ENCODE measurements around the gene TOMM40L.

TOMM40L gene

GRCh38 chr1:161258439-161259344 lies 32.8 kb downstream of the TOMM40L start, which contains the start of gene PCP4L1:
TSS of gene PCP4L1 (plus strand) at chr1:161258745. CDS start at chr1:161258975, 230 bp downstream.
- no peak for TF ChIP-seq SIN3A (IDR thresholded peaks at IDR 0.05; ENCODE audit: borderline replicate concordance, insufficient read depth, low read length)

DNA sequence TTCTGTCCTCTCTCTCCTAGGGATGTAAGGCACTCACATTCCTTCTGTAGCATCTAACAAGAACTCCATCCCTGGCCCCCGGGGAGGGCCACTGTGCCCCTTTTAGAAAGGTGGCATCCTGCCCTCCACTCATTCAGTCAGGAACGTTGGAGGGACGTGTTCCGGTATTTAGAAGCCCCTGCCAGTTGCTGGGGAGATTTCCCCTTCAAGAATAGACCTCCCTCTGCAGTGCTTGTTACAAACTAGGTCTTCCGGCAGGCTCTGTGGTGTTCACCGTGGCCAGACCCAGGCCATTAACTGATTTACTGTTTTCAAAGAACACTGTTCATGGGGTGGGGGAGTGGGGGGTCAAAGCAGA lies 33.5 kb downstream of the TOMM40L start:
- TF ChIP-seq FOXP2 (optimal IDR thresholded peaks at IDR 0.05; ENCODE audit: borderline replicate concordance, extremely low read depth, extremely low read length, insufficient read depth), result no peak
- no peak for TF ChIP-seq TAF1 (IDR thresholded peaks at IDR 0.05; ENCODE audit: borderline replicate concordance, insufficient read depth, low read length)
- no peak for TF ChIP-seq SIN3A (IDR thresholded peaks at IDR 0.05; ENCODE audit: borderline replicate concordance, insufficient read depth, low read length)
- TF ChIP-seq REST (IDR thresholded peaks at IDR 0.05; ENCODE audit: insufficient read depth in 1 of 2, low read depth in 2 of 2, low read length in 2 of 2), result no peak
- TF ChIP-seq POLR2AphosphoS5 (IDR thresholded peaks at IDR 0.05; ENCODE audit: low read depth, low read length), result no peak

DNA sequence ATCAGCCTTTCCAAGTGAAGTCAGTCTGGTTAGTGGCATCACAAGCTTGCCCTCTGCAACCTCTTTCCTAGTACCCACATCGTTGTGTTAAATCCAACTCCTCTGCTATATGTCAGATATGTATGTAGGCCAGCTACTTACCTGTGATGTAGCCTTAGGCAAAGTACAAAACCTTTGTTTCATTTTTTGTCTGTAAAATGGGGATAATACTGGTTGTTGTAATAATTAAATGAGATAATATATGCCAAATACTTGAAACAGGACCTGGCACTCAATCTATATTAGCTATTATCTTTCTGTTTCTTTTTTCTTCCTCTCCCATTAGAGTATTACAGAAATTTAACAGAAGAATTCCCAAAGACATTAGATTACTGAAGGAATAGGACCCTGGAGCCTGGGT lies 33.9 kb downstream of the TOMM40L start:
- no peak for TF ChIP-seq TAF1 (IDR thresholded peaks at IDR 0.05; ENCODE audit: borderline replicate concordance, insufficient read depth, low read length)
- no peak for TF ChIP-seq FOXP2 (optimal IDR thresholded peaks at IDR 0.05; ENCODE audit: borderline replicate concordance, extremely low read depth, extremely low read length, insufficient read depth)
- TF ChIP-seq SIN3A (IDR thresholded peaks at IDR 0.05; ENCODE audit: borderline replicate concordance, insufficient read depth, low read length), result no peak
- no peak for TF ChIP-seq POLR2AphosphoS5 (IDR thresholded peaks at IDR 0.05; ENCODE audit: low read depth, low read length)
- no peak for TF ChIP-seq REST (IDR thresholded peaks at IDR 0.05; ENCODE audit: insufficient read depth in 1 of 2, low read depth in 2 of 2, low read length in 2 of 2)

DNA sequence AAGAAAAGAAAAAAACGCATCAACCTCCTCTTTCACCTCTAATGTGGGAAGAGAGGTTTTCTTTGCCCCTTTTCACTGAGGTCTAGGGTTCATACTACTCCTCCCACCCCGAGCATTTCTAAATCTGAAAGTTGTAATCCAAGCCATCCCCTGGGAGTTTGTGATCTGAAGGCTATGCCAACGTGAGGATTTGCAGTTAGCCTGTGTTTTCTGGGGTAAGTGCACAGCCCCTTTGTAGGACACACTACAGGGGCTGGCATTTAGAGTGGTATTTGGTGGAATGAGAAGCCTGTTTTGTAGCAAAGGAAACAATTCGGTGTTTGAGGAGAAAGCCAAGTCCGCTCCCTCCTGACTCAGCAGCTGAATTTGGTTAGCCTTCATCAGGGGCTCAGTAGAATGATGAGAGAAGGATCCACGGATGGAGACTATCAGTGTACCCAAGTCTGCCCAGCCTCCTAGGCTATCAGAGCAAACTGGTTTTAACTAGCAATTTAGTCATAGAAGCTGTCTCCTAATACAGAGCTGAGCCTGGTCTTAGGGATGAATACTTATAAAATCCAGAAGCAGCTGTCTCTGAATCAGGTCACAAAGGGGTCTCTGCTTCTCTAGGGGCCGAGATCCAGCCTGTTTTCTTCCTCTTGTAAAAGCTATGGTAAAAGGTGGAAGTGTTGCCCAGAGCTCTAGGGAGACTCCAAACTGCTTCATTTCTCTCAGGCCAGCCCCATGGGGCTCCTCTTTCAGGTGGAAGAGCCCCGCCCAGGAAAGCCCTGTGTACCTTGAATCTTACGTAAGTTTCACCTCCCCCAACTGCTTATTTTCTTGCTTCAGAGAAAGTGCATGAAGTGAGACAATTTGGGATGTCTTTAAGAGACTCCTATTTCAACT lies 34.8 kb downstream of the TOMM40L start:
- no peak for TF ChIP-seq SIN3A (IDR thresholded peaks at IDR 0.05; ENCODE audit: borderline replicate concordance, insufficient read depth, low read length)
- TF ChIP-seq FOXP2 (optimal IDR thresholded peaks at IDR 0.05; ENCODE audit: borderline replicate concordance, extremely low read depth, extremely low read length, insufficient read depth), result no peak
- no peak for TF ChIP-seq TAF1 (IDR thresholded peaks at IDR 0.05; ENCODE audit: borderline replicate concordance, insufficient read depth, low read length)
- TF ChIP-seq POLR2AphosphoS5 (IDR thresholded peaks at IDR 0.05; ENCODE audit: low read depth, low read length), result no peak
- no peak for TF ChIP-seq REST (IDR thresholded peaks at IDR 0.05; ENCODE audit: insufficient read depth in 1 of 2, low read depth in 2 of 2, low read length in 2 of 2)
